Testis (tissue), 3 donors: ENCODE measurements around the gene DHX35. TPM values are rescaled to one million over a fixed set of nuclear protein-coding genes. Genes with fewer than 3 reads are reported as not detected.

Source experiments
- DNase-seq: peaks from one replicate; pipeline ENCODE4 v3.0.0-alpha.2; 2019
- H3K27ac ChIP-seq, 2 donors: fragments of 200-600 bp; sonication (generic); one replicate each; pipeline ENCODE4 v1.5.1; 2019
- H3K27me3 ChIP-seq: fragments of 200-600 bp; sonication (generic); one replicate; pipeline ENCODE4 v1.5.1; 2019
- H3K36me3 ChIP-seq: fragments of 200-600 bp; sonication (generic); one replicate; pipeline ENCODE4 v1.5.1; 2017; ENCODE audit warnings: low read depth; ENCODE audit errors: missing control alignments
- H3K4me1 ChIP-seq: fragments of 200-600 bp; sonication (generic); one replicate; pipeline ENCODE4 v1.5.1; 2019
- H3K4me3 ChIP-seq, 2 donors: fragments of 200-600 bp; sonication (generic); one replicate each; pipeline ENCODE4 v1.5.1; 2017 to 2019
- H3K9me3 ChIP-seq: fragments of 200-600 bp; sonication (generic); one replicate; pipeline ENCODE4 v1.5.1; 2017
- POLR2A ChIP-seq: fragments of 450-650 bp; IDR thresholded peaks from one replicate; pipeline ENCODE4 v1.6.1; 2017; ENCODE audit warnings: antibody characterized with exemption, mild to moderate bottlenecking, moderate library complexity
- WGBS, 2 donors: methylation state at CpG; one replicate each; pipeline ENCODE4 v1.1.5; 2018; 5-methylcytosine and 5-hydroxymethylcytosine counted together
- intact Hi-C: fragments of 100-400 bp; cut with DNase I; formaldehyde crosslinking; loops from one replicate; pipeline ENCODE4 v1.15.1; 2023; ENCODE audit warnings: low total_unique reads
- polyA plus RNA-seq: library from polyadenylated mRNA; stranded (reverse); fragments of 350-450 nt; fragmentation: Illumina TruSeq; extraction: RNeasy Lipid Tissue Mini Kit (QIAGEN cat#74804); gene quantifications from one replicate; pipeline ENCODE4 v1.2.3, GENCODE V29; 2014; ENCODE audit warnings: low read depth, low replicate concordance; ENCODE audit not compliant: insufficient read depth
- total RNA-seq, 2 donors: library from RNA; depleted of rRNA; stranded (reverse); fragments of >200 nt; gene quantifications; one replicate each; pipeline ENCODE4 v1.2.3, GENCODE V29; 2016
- TF ChIP-seq, protein P1 (sequence below), 3 experiments: fragments of 450-650 bp in 2 of 3; fragments of 200-600 bp in 1 of 3; sonication (generic) in 1 of 3; IDR thresholded peaks; one replicate each; pipeline ENCODE4 v1.5.1; 2016 to 2019; ENCODE audit warnings: antibody characterized with exemption in 3 of 3, mild to moderate bottlenecking in 2 of 3, moderate library complexity in 1 of 3

The DHX35 gene
- total and polyA plus RNA-seq, 3 donors from 2014 or later: 15.8 to 31.2 (median 26.0) TPM

DNA sequence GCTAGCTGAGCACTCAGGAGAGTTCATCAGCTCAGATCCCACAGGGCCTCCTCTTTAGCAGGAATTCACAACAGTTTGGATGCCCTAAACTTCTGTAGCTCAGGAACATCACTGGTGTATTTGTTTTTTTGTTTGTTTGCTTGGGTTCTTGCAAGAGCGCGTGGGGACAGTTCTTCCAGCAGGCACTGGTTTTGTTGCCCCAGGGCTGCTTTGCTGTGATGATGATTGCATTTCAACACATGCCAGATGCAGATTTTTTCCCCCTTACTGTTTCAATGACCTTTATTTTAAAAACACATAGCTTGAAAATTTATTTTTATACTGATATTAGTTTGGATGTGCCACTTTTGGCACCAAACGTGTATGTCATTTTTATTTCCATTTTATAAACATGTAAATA, 77.1 kb downstream of the DHX35 start:
- Histone ChIP-seq H3K4me3 (no peak overlapping the region), H3K9me3 (no peaks in the 10 kb centered on the region), H3K4me1 (no peaks in the 10 kb centered on the region), H3K27me3 (no peaks in the 10 kb centered on the region), H3K36me3 (no peaks in the 10 kb centered on the region), H3K27ac (no peak overlapping the region)
- no peak for TF ChIP-seq POLR2A
- TF ChIP-seq, protein P1, sequence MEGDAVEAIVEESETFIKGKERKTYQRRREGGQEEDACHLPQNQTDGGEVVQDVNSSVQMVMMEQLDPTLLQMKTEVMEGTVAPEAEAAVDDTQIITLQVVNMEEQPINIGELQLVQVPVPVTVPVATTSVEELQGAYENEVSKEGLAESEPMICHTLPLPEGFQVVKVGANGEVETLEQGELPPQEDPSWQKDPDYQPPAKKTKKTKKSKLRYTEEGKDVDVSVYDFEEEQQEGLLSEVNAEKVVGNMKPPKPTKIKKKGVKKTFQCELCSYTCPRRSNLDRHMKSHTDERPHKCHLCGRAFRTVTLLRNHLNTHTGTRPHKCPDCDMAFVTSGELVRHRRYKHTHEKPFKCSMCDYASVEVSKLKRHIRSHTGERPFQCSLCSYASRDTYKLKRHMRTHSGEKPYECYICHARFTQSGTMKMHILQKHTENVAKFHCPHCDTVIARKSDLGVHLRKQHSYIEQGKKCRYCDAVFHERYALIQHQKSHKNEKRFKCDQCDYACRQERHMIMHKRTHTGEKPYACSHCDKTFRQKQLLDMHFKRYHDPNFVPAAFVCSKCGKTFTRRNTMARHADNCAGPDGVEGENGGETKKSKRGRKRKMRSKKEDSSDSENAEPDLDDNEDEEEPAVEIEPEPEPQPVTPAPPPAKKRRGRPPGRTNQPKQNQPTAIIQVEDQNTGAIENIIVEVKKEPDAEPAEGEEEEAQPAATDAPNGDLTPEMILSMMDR (IDR thresholded peaks at IDR 0.05): no peak
- whole genome bisulfite sequencing, 2 donors: 89 to 97% methylated on average over 3 of the region's 3 CpGs
- intact Hi-C loops: no loop called here
- no peak for DNase-seq

DNA sequence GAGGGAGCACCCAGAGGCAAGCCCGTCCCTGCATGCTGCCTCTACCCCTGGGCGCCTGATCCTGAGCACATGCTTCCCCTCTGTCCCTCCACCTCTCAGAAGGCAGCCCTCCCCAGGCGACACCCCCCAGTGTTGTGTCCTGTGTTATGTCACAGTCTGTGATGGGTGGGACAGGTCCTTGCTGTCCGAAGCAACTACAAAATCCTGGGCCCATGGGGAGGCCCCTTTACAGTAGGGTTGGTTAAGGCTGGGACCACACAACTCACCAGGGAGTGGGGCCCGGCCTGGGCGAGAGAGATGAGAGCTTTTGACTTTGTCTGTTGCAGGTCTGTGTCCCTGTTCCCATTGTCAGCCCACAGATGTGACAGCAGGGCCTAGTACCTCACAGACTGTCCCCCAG, 78.0 kb downstream of the DHX35 start:
- WGBS, 2 donors: 90 to 95% methylated on average over 5 to 6 of the region's 6 CpGs
- H3K9me3 ChIP-seq: no peaks in the 10 kb centered on the region
- no peaks in the 10 kb centered on the region for H3K36me3 ChIP-seq
- intact Hi-C loops: no loop called here
- no peak for DNase-seq
- no peak overlapping the region for H3K27ac ChIP-seq
- H3K27me3 ChIP-seq: no peaks in the 10 kb centered on the region
- H3K4me3 ChIP-seq: no peak overlapping the region
- no peaks in the 10 kb centered on the region for H3K4me1 ChIP-seq
- no peak for TF ChIP-seq POLR2A
- TF ChIP-seq, protein P1 (IDR thresholded peaks at IDR 0.05): no peak

DNA sequence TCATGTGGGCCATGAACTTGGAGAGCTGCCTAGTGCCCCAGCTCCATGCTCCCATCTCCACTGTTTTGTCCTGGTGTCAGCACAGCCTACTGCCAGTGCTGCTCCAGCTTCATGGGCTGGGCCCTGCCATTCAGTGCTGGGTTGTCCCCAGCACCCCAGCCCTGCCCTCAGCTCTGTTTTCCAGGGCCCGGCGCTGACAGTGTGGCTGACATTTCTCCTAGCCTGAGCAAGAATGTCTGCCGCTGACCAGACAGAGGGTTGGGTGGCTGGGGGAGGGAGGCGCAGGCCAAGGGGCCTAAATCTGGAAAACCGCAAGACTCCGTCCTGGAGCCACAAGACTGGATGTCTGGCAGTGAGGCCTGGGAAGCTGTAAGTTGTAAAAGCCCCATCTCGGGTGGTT, 78.9 kb downstream of the DHX35 start:
- DNase-seq: no peak
- Histone ChIP-seq H3K4me1 (no peaks in the 10 kb centered on the region), H3K4me3 (no peak overlapping the region), H3K27me3 (no peaks in the 10 kb centered on the region), H3K27ac (no peak overlapping the region), H3K36me3 (no peaks in the 10 kb centered on the region), H3K9me3 (no peaks in the 10 kb centered on the region)
- TF ChIP-seq, protein P1 (IDR thresholded peaks at IDR 0.05): no peak
- no peak for TF ChIP-seq POLR2A
- intact Hi-C loops: no loop called here
- WGBS, 2 donors: 88 to 92% methylated on average over 5 to 7 of the region's 7 CpGs

DNA sequence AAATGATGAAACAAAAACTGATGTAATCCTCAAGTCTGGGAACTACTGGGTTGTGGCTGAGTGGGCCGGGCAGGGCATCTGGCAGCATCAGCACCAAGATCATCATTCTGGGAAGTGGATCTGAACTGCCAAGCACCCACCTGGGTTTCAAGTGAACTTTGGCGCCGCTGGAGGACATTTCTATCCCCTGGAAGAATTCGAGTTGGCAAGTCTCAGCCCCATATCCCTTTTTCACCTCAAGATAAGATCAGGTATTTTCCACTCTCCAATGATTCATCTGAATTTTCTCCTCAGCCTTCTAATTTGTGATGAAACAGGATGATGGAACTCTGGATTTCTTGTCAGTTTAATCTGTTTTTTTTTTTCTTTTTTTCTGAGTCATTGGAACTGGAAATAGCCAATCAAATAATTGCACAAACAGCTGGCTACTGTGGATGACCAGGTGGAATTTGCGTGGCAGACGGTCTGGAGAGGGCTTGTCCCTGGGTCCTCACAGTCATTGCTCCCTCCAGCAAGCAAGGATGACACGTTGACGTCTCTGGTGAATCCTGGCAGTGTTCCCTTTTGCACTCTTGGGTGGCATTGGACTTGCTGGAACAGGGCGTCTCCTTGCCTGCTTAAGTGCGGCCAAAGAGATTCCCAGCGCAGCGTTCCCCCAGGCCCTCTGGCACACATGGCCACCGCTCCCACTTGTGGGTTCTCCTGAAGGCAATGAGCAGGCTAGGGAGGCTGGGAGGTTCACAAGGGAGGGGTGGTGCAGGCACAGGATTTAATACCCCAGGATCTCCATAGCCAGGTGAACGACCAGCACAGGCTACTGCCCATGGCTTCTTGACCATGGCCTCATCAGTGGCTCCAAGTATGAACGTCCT, 80.4 kb downstream of the DHX35 start:
- WGBS, 2 donors: 89 to 95% methylated on average over 15 of the region's 15 CpGs

More for the DNA sequence above, 80.4 kb downstream of the DHX35 start:
- intact Hi-C loops: no loop called here
- Histone ChIP-seq H3K27me3 (no peaks in the 10 kb centered on the region), H3K4me3 (no peak overlapping the region), H3K27ac (no peak overlapping the region), H3K4me1 (no peaks in the 10 kb centered on the region), H3K9me3 (no peaks in the 10 kb centered on the region), H3K36me3 (no peaks in the 10 kb centered on the region)
- no peak for DNase-seq
- TF ChIP-seq POLR2A: no peak
- TF ChIP-seq, protein P1 (IDR thresholded peaks at IDR 0.05): no peak
